Fibroblast of skin of scalp (primary cell): ENCODE measurements around the gene NLGN1.
A peak's percentile ranks its signal among the peaks of the same experiment; 100 is the strongest.

Experiments
- DNase-seq: peaks from one replicate; pipeline ENCODE4 v3.0.0-alpha.2; 2013

The NLGN1 gene

GRCh38 chr3:173862701-173863100, 465.2 kb downstream of the NLGN1 start:
- DNase-seq, result no peak

- DNase-seq, result no peak
These were observed 466.0 kb downstream of the NLGN1 start for GRCh38 chr3:173863551-173863950.

- DNase-seq, result no peak
These were observed 468.5 kb downstream of the NLGN1 start for GRCh38 chr3:173865900-173866498.

GRCh38 chr3:173869766-173870165, 472.2 kb downstream of the NLGN1 start:
- no peak for DNase-seq

- peak; percentile 18 for DNase-seq
These were observed 473.4 kb downstream of the NLGN1 start for GRCh38 chr3:173870976-173871375.

- no peak for DNase-seq
These were observed 478.2 kb downstream of the NLGN1 start for GRCh38 chr3:173875790-173876189.

GRCh38 chr3:173876476-173876875, 478.9 kb downstream of the NLGN1 start:
- no peak for DNase-seq

GRCh38 chr3:173887888-173888287, 490.3 kb downstream of the NLGN1 start:
- DNase-seq, result no peak

GRCh38 chr3:173889596-173889995, 492.1 kb downstream of the NLGN1 start:
- DNase-seq, result peak; percentile 15

GRCh38 chr3:173890091-173890490, 492.5 kb downstream of the NLGN1 start:
- DNase-seq, result no peak

- DNase-seq, result no peak
These were observed 493.9 kb downstream of the NLGN1 start for GRCh38 chr3:173891272-173892100.

- DNase-seq, result no peak
These were observed 495.0 kb downstream of the NLGN1 start for GRCh38 chr3:173892547-173892946.

GRCh38 chr3:173893066-173893465, 495.5 kb downstream of the NLGN1 start:
- DNase-seq, result peak; percentile 40

- DNase-seq, result no peak
These were observed 496.3 kb downstream of the NLGN1 start for GRCh38 chr3:173893835-173894234.

- DNase-seq, result no peak
These were observed 500.1 kb downstream of the NLGN1 start for GRCh38 chr3:173897631-173898030.

GRCh38 chr3:173901649-173902048, 504.1 kb downstream of the NLGN1 start:
- DNase-seq, result no peak

- DNase-seq, result no peak
These were observed 504.9 kb downstream of the NLGN1 start for GRCh38 chr3:173902401-173902800.

- no peak for DNase-seq
These were observed 505.3 kb downstream of the NLGN1 start for GRCh38 chr3:173902871-173903270.

- DNase-seq, result no peak
These were observed 507.8 kb downstream of the NLGN1 start for GRCh38 chr3:173905381-173905780.

- DNase-seq, result no peak
These were observed 513.9 kb downstream of the NLGN1 start for GRCh38 chr3:173911446-173911845.

GRCh38 chr3:173912126-173912525, 514.6 kb downstream of the NLGN1 start:
- no peak for DNase-seq

- peak; percentile 55 for DNase-seq
These were observed 515.9 kb downstream of the NLGN1 start for GRCh38 chr3:173913397-173913796.

- DNase-seq, result peak; percentile 22
These were observed 516.5 kb downstream of the NLGN1 start for GRCh38 chr3:173913974-173914421.

- no peak for DNase-seq
These were observed 519.3 kb downstream of the NLGN1 start for GRCh38 chr3:173916799-173917198.
